Retina (tissue), 1 donor: ENCODE results near the gene SORCS3.

Experiments used
- DNase-seq: peaks from one replicate; pipeline ENCODE4 v3.0.0-alpha.2; 2016

The SORCS3 gene

DNA sequence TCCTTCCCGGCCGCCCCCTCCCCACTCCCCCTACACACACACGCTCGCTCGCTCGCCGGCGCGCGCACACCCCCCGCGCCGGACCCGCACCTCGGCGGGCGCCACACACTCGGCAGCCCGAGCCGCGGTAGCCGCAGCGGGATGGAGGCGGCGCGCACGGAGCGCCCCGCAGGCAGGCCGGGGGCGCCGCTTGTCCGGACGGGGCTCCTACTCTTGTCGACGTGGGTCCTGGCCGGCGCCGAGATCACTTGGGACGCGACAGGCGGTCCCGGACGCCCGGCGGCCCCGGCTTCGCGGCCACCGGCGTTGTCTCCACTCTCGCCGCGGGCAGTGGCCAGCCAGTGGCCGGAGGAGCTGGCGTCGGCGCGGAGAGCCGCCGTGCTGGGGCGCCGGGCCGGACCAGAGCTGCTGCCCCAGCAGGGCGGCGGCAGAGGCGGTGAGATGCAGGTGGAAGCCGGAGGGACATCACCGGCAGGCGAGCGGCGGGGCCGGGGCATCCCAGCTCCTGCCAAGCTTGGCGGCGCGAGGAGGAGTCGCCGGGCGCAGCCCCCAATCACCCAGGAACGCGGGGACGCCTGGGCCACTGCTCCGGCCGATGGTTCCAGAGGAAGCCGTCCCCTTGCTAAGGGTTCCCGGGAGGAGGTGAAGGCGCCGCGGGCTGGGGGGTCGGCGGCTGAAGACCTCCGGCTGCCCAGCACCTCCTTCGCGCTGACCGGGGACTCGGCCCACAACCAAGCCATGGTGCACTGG, at the start of gene SORCS3:
TSS of gene SORCS3 (plus strand) at position 104 of the 750 bp plus-strand sequence.
- DNase-seq: peak; percentile 77

DNA sequence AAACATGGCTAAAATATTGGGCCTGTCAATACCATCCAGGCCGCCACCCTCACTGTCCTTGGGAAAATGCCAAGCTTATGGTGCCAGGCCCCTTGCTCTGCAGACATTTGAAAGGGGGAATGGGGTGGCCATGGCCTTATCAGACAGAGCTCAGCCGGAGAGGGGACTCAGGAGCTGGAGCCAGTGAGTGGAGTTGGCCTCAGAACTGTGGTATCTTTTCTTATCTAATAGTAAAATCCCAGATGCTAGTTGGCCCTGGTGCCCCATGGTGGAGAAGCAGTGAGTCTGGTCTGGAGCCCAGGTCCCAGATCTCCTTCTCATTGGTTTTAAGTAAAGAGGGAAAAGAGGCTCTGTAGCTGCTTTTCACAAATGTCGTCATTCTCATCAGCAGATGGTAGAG, 49.6 kb upstream of the SORCS3 start:
- DNase-seq: no peak

DNA sequence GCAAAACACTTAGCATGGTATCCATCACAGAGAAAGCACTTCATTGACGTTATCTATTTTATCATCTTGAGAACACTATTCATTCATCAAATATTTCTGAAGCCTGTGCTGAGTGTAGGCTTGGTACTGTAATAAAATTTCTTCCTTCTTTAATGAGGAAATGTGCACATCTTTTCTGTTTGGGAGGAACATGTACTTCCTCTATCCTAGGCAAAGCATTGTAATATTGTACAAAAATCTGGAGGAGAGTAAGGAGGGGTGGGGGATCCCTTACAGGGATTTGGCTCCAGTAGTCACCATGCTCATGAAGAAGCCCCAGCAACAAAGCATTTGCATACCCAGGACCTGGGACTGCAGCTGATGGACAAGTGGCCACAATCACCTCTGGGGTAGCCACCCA, 39.9 kb upstream of the SORCS3 start:
- DNase-seq: no peak

DNA sequence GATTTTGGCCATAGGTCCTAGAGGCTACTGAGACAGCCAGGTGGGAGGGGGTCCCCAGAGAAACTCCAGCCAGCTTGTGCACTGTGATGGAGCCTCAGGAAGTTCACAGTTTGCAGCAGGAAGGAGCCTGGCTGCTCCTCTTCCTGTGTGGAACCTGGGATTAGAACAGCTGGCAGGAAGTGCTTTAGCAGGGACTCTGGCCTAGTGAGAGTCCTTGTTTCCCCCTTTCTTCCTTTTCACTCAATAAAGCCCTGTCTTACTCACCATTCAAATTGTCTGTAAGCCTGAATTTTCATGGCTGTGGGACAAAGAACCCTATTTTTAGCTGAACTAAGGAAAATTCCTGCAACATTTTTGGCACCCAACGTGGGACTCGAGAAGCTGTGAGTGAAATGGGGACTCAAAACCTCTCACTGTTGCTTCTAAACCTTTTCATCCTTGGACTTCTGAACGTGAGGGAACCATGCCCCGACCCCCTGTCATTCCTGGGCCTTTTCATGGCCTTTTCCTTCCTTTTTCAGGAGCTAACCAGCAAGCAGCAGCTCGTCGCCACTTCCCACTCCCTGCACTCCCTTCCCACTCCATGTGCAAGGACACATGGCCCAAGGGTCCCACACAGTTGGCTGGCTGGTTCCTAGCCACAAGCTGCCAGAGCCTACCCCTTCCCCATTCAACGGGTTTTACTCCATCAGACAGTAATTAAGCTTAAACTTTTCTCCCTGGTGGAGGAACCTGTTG, 32.8 kb upstream of the SORCS3 start:
- DNase-seq: no peak

DNA sequence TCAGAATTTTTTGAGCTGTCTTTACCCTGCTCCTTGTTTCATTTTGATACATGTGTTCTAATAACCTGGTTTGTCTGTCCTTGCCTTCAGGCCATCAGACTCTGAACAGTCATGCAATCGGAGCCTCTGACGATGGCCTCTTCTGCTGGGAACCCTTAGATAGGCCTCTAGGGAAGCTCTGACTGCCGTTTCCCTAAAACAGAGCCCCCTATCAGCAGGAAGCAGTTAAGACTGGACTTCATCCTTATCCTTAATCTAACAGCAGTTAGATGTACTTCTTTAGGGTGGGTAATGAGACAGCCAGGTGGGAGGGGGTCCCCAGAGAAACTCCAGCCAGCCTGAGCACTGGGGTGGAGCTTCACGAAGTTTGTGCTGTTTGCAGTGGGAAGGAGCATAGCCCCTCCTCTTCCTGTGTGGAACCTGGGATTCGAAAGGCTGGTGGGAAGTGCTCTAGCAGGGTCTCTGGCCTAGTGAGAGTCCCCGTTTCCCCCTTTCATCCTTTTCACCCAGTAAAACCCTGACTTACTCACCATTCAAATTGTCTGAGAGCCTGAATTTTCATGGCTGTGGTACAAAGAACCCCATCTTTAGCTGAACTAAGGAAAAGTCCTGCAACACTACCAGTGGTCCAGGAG, 28.4 kb upstream of the SORCS3 start:
- DNase-seq: no peak

DNA sequence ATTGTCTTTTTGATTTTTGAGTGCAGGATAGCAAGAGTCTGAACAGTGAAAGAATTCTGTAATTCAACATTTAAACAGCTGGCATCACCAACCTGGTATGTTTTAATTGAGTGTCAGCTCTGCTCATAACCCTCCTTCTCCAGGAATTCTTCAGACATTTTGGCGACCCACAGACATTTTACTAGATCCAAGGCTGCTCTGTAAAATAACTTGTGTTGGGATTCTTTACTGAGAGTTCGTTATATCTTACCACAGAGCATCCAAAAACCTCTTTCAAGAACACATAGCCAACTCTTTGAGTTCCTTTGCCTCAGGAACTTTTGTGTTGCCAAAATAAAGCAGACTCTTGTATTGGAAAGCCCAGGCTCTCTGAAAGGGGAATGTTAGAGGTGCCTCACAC, 27.7 kb upstream of the SORCS3 start:
- DNase-seq: no peak

DNA sequence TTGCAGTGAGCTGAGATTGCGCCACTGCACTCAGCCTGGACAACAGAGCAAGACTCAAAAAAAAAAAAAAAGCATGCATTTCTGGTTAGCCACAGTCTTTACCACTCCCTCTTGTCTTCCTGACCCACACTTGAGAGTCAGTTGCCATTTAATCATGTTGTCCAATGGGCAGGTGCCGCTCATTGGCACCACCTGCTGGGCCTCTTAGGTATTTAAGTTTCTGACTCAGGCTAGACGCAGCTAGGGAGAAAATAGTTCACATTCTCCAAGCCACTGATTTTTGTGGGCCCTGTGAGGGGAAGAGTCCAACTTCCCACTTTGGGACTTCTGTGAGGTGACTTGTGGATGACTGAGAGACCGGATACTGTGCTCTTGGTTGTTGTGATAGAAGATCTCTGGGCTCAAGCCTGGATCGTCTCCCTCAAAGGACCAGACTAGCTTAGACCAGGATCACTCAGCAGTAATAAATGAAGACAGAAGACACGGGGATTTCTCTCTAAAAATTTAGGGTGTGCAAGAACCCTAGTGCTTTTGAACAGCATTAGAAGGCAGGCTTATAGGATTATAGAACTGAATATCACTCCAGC, 26.8 kb upstream of the SORCS3 start:
- no peak for DNase-seq

DNA sequence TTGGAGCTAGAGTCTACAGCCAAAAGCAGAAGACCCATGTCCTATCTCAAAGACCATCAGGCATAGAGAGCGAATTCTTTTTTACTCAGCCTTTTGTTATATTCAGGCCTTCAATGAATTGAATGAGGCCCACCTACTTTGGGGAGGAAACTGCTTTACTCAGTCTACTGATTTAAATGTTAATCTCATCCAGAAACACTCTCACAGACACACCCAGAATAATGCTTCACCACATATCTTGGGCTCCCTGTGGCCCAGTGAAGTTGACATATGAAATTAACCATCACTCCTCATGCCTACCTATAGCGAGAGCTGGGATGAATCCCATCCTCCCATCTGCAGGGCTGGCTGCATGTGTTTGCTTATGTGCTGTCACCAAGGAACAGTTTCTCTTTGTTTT, 26.0 kb upstream of the SORCS3 start:
- DNase-seq: no peak

DNA sequence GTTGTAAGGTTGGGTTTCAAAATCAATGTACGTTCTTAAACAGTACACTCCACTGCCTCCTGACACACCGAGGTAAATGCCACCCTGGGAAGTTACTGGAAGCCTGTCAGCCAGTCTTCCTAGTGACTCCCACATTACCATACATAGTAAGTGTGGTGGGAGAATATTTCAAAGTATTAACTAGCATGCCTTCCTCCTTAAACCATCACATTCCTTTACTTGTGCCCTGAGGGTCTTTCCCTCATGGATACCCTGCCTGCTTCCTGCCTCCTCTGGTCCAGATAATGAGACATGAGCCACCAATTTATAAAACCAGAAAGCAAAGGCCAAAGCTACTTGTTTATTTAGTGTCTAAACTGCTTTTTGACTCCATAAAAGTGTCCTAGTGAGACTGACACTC, 23.3 kb upstream of the SORCS3 start:
- DNase-seq: no peak

DNA sequence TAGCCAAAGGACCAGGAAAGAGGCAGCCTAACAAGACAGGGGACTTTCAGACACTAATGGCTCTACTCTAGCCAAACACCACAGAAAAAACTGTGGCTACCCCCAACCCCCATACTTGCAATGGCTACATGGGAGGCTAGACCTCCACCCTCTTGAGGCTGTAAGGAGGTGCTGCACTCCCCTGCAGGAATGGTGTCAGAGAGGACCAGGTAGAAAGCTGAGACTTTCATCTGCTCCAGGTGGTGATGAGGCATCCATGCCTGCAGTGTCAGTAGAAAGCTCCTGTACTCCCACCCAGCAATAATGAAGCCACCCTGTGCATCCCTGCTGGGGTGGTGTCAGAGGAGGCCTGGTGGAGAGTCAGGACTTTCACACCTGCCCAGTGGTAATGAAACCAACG, 18.9 kb upstream of the SORCS3 start:
- DNase-seq: no peak

DNA sequence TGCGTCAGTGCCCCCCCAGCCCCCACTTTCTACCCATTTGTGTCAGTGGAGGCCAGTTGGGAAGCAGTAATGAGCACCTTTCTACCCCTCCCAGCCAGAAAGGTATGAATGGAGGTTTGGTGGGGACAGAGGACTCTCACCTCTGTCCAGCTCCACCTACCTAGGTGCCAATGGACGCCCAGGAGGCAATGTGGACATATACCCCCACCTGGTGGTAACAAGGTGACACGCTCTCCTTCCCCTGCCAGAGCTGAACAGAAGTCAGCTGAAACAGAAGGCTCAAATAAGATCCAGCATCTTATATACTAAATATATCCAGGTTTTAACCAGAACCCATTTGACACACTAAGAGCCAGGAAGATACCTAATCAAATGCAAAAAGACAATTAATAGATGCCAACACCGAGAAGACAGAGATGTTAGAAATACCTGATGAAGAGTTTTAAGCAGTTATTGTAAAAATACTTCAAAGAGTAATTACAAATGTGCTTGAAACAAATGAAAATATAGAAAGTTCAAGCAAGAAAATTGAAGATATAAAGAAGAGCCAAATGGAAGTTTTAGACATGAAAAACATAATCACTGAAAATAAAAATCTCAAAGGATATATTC, 18.4 kb upstream of the SORCS3 start:
- DNase-seq: no peak

DNA sequence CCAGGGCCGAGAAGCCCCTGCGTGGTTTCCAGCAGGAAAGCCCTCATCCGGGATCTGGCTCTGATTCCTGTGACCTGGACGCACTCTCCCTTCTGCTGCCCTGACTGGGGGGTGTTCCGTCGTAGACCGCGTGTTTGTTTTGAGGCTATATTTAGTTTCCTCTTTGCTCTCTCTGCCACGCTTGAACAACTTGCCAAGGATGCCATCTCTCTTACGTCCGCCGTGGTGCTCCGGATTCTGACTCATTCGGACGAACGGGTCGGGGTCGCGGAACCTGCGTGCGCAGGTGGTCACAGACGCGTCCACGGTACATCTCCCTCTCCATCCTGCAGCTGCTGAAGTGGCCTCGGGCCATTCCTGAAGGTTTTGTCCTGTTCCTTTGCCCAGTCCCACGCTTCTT, 10.4 kb upstream of the SORCS3 start:
- no peak for DNase-seq

DNA sequence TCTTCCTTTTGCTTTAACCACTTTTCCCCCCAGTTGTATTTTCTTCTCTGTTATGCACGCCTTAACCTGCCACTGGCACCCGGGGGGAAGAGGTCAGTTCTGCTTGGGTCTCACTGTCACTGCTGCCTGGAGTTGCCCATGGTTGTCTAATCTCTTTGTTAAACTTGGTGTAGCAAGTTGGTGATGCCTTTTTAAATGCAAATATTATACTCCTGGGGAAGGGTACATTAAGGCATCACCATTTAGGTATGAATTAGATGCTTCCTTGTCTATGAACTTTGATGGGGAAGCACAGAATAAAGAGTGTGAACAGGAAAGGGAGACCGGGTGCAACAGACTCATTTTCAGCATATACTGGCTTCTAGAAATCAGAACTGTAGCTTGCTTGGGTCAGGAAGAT, 9.1 kb upstream of the SORCS3 start:
- no peak for DNase-seq

DNA sequence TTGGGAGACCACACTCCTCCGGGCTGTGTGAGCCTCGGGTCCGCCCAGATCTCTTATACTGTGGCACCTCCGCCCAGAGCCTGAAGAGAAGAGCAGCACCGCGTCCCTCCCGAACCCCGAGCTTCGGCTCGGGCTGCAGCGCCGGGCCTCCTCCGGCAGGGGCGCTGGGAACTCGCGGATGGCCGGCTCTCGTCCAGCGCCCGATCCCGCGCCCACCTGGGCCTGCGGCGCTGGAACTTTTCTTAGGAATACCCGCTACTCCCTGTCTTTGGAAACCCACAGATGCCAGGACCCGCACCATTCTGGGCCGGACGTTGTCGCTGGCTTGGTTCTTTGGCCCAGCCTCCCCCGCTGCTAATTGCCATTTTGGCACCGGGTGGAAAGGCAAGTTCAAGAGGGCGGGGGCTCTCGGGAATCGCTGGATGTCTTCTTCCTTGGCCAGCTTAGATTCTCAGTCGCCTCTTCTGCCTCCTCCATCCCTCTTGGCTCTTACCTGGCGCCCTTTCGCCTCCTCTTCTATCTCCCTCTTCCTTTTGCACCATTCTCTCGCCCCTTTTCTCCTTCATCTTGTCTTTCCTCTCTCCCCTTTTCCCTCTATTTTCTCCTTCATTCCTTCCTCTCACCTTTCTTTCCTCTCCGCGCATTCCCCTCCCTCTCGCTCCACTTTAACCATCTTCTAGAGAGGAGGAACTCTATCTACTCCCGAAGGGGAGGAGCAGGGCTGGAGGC, 2.1 kb upstream of the SORCS3 start:
- peak; percentile 88 for DNase-seq

DNA sequence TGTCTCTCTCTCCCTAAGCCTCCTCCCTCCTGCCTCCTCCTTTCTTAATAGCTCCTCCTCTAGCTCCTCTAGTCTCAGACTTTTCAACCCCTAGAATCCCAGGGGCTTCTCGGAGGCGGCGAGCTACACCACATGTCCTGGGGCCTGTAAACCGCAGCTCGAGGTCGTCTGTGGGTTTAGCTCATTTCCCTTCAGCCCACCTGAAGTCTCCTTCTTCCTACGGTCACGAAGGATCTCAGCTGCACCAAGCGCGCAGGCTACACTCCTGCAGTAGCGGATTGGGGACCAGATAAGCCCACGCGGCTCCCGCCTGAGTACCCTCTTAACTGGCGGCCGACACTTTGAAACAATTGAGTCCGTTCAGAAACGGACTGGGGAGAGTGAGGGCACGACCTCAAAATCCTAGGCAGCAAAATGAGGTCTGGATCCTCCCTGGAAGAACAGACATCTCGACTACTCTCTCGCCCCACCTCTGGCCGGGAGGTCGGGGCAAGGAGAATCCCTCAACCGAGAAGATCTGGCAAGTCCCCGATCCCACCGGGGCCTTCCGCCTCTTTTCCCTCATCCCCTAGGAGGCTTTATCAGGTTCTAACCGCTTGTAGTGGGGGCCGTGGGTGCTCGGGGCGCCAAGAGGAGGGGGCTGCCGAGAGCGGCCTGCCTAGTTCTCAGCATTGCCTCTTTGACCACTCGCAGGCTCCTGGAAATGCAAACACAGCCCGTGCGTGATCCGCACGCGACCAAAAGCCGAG, 1.3 kb upstream of the SORCS3 start:
- peak; percentile 81 for DNase-seq

DNA sequence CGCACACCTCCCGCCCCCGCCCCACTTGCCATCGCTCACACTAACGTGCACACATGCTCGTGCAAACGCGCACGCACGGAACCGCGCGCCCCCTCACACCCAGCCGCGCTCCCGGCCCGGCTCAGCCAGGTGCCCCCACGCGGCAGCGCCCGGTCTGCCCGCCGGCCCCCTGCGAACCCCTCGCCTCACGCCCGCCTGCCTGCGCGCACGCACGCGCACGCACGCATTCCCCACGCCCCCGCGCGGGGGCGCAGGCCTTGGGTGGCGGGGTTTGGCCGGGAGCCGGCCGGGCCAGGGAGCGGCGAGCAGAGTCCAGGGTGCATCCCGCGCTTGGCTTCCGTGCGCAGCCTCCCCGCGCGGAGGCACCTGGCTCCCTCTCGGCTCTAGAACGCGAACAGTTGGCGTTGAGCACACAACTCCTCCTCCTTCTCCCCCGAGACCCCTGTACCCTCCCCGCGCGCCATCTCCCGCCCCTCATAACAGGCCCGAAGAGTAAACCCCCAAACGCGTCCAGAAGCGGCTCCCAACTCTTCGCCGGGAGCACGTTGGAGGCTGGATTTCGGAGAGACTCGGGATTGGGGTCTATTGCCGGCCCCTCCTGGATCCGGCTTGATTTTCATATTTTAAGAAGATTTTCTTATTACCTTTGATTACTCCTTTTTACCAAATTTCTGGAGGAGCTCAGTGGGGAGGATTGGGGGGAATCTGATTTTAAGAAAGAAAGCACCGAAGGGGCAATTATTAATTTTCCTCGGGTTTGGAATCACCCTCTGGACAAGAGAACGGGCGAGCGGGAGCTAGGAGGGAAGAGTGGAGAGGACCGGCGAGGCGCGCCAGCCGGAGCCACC, 527 bp upstream of the SORCS3 start:
- DNase-seq: peak; percentile 74

DNA sequence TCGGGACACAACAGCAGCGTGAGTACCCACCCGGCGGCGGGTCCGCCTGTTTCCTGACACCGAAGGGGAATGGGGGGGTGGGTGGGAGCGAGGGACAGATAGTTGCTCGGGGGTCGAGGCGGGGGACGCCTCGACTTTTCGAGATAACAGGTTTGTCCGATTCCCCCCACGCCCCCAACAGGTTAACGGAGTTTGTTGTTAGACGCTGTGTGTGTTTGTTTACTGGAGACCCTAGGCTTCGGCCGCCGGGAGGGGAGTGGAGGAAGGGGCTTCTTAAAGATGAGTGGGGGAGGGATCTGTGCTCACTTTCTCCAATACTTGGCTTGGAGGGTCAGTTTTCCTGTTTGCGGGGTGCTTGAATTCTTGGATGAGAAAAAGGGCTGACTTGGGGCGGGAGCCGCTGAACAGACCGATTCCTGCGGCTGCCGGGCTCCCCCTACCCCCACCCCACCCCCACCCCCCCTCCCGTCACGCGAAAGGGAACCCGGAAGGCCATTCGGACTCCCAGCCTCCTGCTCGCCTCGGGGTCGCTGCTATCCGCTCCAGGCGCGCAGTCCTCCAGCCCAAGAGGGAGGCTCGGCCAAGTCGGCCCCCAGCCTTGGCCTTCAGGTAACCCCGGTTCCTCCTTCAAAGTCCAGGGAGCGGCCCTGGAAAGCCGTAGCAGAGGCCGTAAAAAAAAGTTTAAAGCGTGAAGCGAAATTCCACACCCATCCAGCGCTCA, 1.0 kb downstream of the SORCS3 start:
- no peak for DNase-seq

DNA sequence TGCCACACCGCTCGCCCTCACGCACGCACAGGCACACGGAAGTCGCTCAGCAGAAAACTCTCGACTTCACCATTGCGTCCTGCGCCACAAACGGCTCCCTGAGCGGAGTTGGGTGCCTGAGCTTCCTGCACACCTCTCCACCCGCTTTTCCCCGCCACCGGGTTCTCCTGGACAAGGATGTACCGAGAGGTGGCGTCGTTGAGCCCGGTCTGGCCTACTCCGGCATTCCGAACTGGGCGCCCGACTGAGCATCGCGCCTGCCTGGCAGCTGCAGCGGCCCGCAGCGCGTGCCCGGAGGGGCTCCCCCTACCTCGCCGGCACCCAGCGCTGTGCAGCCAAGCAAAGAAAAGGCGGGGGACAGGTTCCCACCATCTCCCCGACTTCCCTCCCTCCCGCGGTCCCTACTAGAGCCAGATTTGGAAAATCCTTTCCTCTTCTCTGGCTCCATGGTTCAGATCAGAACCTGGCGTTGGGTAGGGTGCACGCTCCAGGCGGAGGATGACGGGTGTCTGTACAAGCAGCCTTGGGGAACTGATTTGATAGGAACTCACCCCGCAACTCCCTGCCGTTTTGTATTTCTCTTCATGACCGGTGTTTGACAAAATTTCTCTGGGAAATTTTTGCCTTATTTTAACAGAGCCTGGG, 1.7 kb downstream of the SORCS3 start:
- peak; percentile 93 for DNase-seq

DNA sequence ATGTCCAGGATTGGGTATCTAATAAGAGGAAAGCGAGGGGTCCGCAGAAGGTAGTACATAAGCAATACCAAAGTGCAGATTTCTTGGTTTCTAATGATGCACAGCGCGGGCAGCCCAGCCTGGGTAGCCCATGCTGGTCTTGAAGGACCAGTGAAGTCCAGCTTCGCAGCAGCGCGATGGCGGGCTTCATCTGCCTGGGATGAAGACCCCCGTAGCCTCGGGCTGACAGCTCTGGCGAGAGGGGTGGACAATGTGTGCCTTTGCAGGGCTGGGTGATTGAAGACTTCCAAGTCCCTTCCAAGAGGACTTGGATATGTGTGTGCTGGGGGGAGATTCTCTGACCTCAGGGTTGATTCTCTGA, 2.2 kb downstream of the SORCS3 start:
- DNase-seq: no peak

DNA sequence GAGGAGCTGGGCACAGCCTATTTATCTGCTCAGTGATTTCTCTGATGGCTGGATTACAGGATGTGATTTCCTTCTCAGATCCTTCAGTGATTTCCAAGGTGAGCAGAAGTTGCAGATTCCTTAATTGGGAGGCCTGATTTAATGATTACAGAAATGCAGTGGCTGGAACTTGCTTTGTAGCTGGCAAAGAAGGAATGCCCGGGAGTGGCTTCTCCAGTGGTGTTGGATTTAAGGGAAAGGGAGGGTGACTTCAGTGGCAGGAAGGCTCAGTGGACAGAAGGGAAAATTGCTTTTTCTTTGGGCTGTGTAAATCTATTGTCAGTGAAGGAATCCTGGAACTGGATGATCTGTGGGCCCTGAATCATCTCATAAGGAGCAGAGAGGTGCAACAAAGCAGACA, 5.1 kb downstream of the SORCS3 start:
- no peak for DNase-seq
